Astrocyte of the spinal cord (primary cell): ENCODE results near the gene KNTC1.
"Not testable (repeated sequence)": the region's sequence is repeated elsewhere in the genome, so short reads cannot be mapped to it uniquely, and the experiment has no call there.

Experiments
- DNase-seq: peaks from one replicate; pipeline ENCODE4 v3.0.0; 2011; ENCODE audit warnings: low read depth, low spot score
- H3K4me3 ChIP-seq: 2 replicates; pipeline ENCODE4 v1.5.1; 2011; ENCODE audit warnings: low read depth, mild to moderate bottlenecking, low read length, moderate library complexity
- in situ Hi-C: cut with HindIII; loops from 2 replicates; pipeline ENCODE4 v1.10.0; 2017; ENCODE audit warnings: low sequenced_read_pairs
- TF ChIP-seq, protein P1 (sequence below): IDR thresholded peaks from 2 replicates; pipeline ENCODE4 v1.5.1; 2012; ENCODE audit warnings: low read depth, mild to moderate bottlenecking, low read length, inconsistent platforms

KNTC1 gene

DNA sequence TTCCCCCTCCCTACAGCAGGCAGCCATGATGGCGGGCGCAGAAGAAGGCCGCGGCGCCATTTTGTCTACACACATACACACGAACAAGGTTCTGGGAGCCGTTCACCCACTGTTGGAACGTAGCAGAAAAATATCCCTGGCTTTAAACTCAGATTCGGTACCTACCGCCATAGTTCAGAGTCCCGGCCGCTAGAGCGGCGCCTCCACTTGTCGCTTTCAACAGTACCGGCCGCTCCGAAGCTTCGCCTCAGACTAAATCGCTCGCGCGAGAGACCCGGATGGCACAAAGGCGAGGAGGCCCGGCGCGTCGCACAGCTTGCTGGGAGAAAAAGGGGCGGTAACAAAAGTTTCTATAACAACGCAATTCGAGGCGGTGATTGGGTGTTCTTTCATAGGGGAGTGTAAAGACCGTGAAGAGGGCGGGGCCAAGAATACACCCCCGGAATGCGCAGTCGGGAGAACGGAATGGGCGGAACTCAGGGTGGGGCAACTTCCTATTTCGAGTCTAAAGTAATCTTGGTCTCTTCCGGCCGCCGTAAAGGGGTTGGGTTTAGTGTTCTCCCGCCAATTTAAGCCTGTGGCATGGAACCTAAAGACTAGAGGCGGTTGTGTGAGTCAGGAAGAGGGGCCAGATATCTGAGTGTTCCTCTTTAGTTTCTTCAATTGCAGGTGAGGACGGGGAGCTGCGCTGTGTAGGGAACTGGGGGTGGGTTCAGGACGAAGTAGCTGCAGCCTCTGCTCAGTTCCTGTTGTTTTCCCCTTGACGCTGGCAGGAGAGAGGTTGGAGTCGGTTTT lies at the start of gene KNTC1, which contains the start of gene RSRC2:
Gene KNTC1, plus strand, starts transcription at position 567 of the 795 bp plus-strand sequence. CDS start 2,815 bp downstream, outside the sequence.
Gene RSRC2, minus strand, starts transcription at position 254 of the 795 bp plus-strand sequence. Its CDS starts 83 bp downstream, at position 171.
- in situ Hi-C loops: no loop called here
- TF ChIP-seq, protein P1, sequence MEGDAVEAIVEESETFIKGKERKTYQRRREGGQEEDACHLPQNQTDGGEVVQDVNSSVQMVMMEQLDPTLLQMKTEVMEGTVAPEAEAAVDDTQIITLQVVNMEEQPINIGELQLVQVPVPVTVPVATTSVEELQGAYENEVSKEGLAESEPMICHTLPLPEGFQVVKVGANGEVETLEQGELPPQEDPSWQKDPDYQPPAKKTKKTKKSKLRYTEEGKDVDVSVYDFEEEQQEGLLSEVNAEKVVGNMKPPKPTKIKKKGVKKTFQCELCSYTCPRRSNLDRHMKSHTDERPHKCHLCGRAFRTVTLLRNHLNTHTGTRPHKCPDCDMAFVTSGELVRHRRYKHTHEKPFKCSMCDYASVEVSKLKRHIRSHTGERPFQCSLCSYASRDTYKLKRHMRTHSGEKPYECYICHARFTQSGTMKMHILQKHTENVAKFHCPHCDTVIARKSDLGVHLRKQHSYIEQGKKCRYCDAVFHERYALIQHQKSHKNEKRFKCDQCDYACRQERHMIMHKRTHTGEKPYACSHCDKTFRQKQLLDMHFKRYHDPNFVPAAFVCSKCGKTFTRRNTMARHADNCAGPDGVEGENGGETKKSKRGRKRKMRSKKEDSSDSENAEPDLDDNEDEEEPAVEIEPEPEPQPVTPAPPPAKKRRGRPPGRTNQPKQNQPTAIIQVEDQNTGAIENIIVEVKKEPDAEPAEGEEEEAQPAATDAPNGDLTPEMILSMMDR: no peak
- H3K4me3 ChIP-seq: peak within 1 kb of the TSS; percentile 89
- DNase-seq: peak; percentile 100

- in situ Hi-C loops: no loop called here
- DNase-seq: no peak
- TF ChIP-seq, protein P1: no peak
- no peak overlapping the region for H3K4me3 ChIP-seq
These were observed 46.3 kb upstream of the KNTC1 start for GRCh38 chr12:122480753-122481152.

GRCh38 chr12:122481861-122482260 lies 45.2 kb upstream of the KNTC1 start:
- in situ Hi-C loops: no loop called here
- TF ChIP-seq, protein P1: no peak
- H3K4me3 ChIP-seq: no peak overlapping the region
- no peak for DNase-seq

DNA sequence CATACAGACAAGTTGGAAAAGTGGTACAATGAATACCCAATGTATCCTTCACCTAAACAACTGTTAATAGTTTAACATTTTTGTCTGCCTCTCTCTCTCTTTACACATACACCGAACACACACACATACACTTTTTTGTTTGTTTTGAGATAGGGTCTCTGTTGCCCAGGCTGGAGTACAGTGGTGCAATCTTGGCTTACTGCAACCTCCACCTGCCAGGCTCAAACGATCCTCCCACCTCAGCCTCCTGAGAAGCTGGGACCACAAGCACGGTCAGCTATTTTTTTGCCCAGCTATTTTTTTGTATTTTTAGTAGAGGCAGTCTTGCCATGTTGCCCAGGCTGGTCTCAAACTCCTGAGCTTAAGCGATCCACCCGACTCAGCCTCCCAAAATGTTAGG lies 43.1 kb upstream of the KNTC1 start:
- TF ChIP-seq, protein P1: no peak
- H3K4me3 ChIP-seq: no peak overlapping the region
- DNase-seq: no peak
- in situ Hi-C loops: no loop called here

DNA sequence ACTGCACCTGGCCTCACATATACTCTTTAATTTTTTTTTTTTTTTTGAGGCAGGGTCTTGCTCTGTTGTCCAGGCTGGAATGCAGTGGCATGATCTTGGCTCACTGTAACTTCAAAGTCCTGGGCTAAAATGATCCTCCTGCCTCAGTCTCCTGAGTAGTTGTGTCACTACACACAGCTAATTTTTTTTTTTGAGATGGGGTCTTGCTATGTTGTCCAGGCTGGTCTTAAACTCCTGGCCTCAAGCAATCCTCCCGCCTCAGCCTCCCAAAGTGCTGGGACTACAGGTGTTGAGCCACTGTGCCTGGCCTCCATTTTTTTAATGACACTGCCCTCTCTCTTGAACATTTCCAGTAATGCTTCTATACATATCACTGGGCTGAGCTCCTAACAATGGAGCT lies 42.7 kb upstream of the KNTC1 start:
- H3K4me3 ChIP-seq, in situ Hi-C loops, DNase-seq: not testable (repeated sequence)

GRCh38 chr12:122486360-122486759 lies 40.7 kb upstream of the KNTC1 start:
- H3K4me3 ChIP-seq, in situ Hi-C loops, DNase-seq: not testable (repeated sequence)

GRCh38 chr12:122486805-122487426 lies 40.1 kb upstream of the KNTC1 start:
- no peak overlapping the region for H3K4me3 ChIP-seq
- TF ChIP-seq, protein P1: no peak
- in situ Hi-C loops: no loop called here
- no peak for DNase-seq

DNA sequence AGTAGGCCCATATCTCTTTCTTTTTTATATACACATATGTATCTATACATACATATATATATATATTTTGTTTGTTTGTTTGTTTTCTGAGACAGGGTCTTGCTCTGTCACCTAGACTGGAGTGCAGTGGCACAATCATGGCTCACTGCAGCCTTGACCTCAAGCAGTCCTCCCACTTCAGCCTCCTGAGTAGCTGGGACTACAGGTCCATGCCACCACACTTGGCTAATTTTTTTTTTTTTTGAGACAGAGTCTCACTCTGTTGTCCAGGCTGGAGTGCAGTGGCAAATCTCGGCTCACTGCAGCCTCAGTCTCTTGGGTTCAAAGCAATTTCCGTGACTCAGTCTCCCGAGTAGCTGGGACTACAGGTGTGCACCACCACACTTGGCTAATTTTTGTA lies 39.2 kb upstream of the KNTC1 start:
- H3K4me3 ChIP-seq, in situ Hi-C loops, DNase-seq: not testable (repeated sequence)
